GM06990 (cell line): ENCODE measurements around the gene EPN2.

Experiments used
- DNase-seq: peaks from one replicate; pipeline ENCODE4 v3.0.0-alpha.2; 2011; ENCODE audit not compliant: insufficient read length; ENCODE audit errors: extremely low read depth
- H3K27me3 ChIP-seq: replicated peaks from 2 replicates; pipeline ENCODE4 v1.6.0; 2011; ENCODE audit warnings: low read length; ENCODE audit not compliant: control insufficient read depth, insufficient read depth
- H3K36me3 ChIP-seq: 2 replicates; pipeline ENCODE4 v1.5.1; 2011; ENCODE audit warnings: low read length; ENCODE audit not compliant: control insufficient read depth, insufficient read depth
- H3K4me3 ChIP-seq: replicated peaks from 2 replicates; pipeline ENCODE4 v1.5.1; 2011; ENCODE audit warnings: low read depth, mild to moderate bottlenecking, control low read depth, low read length
- CTCF ChIP-seq: IDR thresholded peaks from 2 replicates; pipeline ENCODE4 v1.5.1; 2011; ENCODE audit warnings: low read length, control low read depth, mild to moderate bottlenecking, inconsistent platforms; ENCODE audit not compliant: insufficient read depth, poor library complexity, severe bottlenecking

Gene EPN2

GRCh38 chr17:19315104-19315503 is 77.9 kb downstream of the EPN2 start:
- Histone ChIP-seq H3K4me3 (no peak overlapping the region), H3K27me3 (no peaks in the 10 kb centered on the region), H3K36me3 (no peaks in the 10 kb centered on the region; the same call in none of the 2 replicates)
- DNase-seq: no peak
- no peak for TF ChIP-seq CTCF

GRCh38 chr17:19316761-19317358 is 79.7 kb downstream of the EPN2 start:
- TF ChIP-seq CTCF: no peak

GRCh38 chr17:19317359-19318095 is 80.4 kb downstream of the EPN2 start:
- no peaks in the 10 kb centered on the region for H3K27me3 ChIP-seq
- H3K36me3 ChIP-seq: no peaks in the 10 kb centered on the region; the same call in 1 of the 2 replicates
- TF ChIP-seq CTCF: peak; percentile 52
- H3K4me3 ChIP-seq: no peak overlapping the region
- peak; percentile 64 for DNase-seq

More at GRCh38 chr17:19316761-19317358, 79.7 kb downstream of the EPN2 start:
- DNase-seq: no peak
- H3K36me3 ChIP-seq: no peaks in the 10 kb centered on the region; the same call in none of the 2 replicates
- no peak overlapping the region for H3K4me3 ChIP-seq
- no peaks in the 10 kb centered on the region for H3K27me3 ChIP-seq

- no peak for DNase-seq
- no peaks in the 10 kb centered on the region for H3K36me3 ChIP-seq
- no peaks in the 10 kb centered on the region for H3K27me3 ChIP-seq
- no peak for TF ChIP-seq CTCF
- no peak overlapping the region for H3K4me3 ChIP-seq
These were observed 81.4 kb downstream of the EPN2 start for GRCh38 chr17:19318611-19319010.

GRCh38 chr17:19319771-19320505 is 82.8 kb downstream of the EPN2 start:
- Histone ChIP-seq H3K27me3 (no peaks in the 10 kb centered on the region), H3K36me3 (no peaks in the 10 kb centered on the region), H3K4me3 (no peak overlapping the region)
- no peak for DNase-seq
- no peak for TF ChIP-seq CTCF
